Hepatocyte (in vitro differentiated cells): ENCODE data around the gene SGF29.
"Not testable (repeated sequence)": the region's sequence is repeated elsewhere in the genome, so short reads cannot be mapped to it uniquely, and the experiment has no call there.

ENCODE experiments used
- EZH2 ChIP-seq: fragments of 200-600 bp; sonication (generic); IDR thresholded peaks from 2 replicates; pipeline ENCODE4 v1.6.1; 2016; ENCODE audit warnings: antibody characterized with exemption, mild to moderate bottlenecking, borderline replicate concordance
- TF ChIP-seq, protein P1 (sequence below): fragments of 200-600 bp; sonication (generic); IDR thresholded peaks from 2 replicates; pipeline ENCODE4 v1.5.1; 2016; ENCODE audit warnings: antibody characterized with exemption, mild to moderate bottlenecking; ENCODE audit not compliant: poor library complexity

DNA sequence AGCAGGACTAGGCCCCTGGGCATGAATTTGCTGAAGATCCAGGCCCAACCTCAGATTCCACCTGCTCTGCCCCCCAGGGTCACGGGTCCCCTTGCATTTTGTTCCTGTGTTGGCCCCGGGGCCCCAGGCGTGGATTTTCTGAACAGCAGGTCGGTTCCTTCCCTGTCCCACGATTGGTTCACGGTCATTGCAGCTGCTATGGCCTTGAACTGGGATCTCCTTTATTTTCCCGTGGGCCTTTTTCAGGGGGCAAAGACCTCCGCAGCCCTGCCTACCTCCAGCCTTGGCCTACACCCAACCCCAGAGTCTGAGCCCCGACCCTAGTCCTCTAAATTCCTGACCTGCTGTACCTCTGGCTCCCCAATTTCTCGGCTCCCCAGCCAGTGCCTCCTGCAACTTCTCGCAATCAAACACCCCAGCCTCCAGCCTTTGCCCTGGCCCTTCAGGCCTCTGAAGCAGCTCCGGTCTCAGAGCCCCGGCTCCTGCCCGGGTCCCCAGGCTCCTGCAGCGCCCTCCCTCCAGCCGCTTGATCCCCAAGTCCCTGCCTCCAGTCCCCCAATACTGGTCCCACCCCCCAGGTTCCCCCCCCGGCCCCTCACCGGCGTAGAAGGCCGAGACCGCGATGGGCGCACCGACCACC is 68.9 kb downstream of the SGF29 start:
- TF ChIP-seq, protein P1, sequence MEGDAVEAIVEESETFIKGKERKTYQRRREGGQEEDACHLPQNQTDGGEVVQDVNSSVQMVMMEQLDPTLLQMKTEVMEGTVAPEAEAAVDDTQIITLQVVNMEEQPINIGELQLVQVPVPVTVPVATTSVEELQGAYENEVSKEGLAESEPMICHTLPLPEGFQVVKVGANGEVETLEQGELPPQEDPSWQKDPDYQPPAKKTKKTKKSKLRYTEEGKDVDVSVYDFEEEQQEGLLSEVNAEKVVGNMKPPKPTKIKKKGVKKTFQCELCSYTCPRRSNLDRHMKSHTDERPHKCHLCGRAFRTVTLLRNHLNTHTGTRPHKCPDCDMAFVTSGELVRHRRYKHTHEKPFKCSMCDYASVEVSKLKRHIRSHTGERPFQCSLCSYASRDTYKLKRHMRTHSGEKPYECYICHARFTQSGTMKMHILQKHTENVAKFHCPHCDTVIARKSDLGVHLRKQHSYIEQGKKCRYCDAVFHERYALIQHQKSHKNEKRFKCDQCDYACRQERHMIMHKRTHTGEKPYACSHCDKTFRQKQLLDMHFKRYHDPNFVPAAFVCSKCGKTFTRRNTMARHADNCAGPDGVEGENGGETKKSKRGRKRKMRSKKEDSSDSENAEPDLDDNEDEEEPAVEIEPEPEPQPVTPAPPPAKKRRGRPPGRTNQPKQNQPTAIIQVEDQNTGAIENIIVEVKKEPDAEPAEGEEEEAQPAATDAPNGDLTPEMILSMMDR, result not testable (repeated sequence)
- TF ChIP-seq EZH2, result not testable (repeated sequence)
